ENCODE results near the gene FAM222A.

FAM222A gene

GRCh38 chr12:109737126-109737525, 23.5 kb downstream of the FAM222A start:
- no peak for DNase-seq (ENCODE audit: low read depth in 2 of 2)

- DNase-seq (ENCODE audit: low read depth in 2 of 2) = no peak
Measured at GRCh38 chr12:109737631-109738030, 24.0 kb downstream of the FAM222A start.

DNA sequence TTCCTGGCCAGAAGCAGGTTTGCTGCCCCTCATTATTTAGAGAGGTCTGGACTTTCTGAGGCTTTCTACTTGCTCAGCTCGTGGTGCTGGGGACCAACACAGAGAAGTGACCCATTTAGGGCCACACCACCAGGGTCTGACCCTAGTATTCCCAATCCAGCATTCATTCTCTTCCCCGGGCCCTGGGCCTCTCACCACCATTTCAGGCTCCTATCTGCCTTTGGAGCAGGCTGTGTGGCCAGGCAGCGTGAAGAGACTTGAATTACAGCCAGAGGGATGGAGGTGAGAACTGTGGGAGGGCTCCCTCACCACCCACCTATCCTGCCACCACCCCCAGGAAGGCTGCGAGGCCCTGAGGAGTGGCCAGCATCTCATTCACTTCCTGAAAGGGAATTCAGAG, 24.6 kb downstream of the FAM222A start:
- no peak for DNase-seq (ENCODE audit: low read depth in 2 of 2)

DNA sequence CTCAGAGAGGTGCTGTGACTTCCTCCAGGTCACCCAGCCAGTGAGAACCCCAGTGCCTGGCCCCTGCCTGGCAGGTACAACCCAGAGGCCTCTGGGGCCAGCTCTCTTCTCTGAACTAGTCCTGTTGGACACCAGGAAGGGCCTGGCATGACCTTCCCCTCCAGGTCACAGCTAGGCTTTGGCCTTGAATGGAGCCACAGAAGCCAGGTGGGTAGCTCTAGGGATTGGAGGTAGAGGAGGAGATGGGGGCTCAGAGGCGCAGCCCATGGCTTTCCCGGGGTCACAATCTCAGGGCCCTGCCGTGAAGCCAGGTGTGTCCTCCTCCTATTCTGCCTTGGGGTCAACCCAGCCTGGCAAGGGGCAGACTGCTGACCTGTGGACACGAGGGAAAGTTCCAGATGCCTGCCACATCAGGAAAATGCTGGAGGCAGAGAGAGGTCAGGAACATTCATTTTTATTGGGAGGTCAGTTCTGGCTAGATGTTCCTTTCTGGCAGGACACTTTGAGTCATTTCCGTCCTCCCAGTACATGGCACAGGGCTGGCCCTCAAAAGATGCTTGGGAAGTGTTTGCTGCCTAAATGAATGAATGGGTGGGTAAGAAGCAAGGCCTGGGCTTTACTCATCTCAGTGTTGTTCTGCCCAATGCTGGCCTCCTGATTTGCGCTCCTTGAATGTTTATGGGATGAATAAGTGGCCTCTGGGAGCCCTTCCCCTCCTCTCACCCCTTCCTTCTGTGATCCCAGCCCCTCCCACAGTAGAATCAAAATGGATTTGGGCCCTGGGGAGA, 25.4 kb downstream of the FAM222A start:
- no peak for DNase-seq (ENCODE audit: low read depth in 2 of 2)

DNA sequence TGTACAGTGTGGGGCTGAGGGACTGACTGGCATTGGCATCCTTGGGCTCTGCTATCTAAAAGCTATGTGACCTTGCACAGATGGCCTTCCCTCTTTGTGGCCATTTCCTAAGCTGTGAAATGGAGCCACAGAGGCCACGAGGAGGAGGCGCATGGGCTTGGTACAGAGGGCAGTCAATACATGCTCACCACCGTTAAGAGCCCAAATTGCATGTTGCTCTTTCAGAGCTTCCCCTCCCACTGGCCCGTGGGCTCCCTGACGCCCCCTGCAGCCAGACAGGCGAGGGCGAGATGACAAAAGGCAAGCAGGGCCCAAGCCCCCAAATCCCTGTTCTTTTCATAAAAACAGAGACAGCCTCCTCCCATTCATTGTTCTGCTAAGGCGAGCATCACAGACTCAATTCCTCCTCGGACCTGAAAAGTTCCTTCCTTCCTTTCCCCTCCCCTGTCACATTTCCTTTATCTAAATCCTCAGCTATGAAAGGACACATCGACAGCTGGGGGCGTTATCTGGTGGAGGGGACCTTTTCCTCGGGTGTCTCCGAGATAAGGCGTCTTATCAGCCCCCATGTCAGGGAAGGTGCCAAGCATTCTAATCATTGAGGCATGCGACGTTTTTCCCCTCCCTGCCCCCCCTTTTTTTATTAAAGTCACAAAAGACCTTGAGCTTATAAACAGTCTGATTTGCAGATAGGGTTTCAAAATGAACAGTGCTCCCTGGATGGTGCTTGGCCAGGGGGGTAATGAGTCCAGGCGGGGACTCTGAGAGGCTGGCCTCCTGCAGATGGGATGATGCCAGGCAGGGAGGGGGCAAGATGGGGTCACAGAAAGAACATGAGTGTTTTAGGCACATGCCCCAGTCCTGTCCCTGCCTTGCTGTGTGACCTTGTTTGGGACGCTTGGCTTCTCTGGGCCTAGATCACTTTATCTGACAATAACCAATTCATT, 26.4 kb downstream of the FAM222A start:
- DNase-seq (ENCODE audit: low read depth in 2 of 2) = no peak

DNA sequence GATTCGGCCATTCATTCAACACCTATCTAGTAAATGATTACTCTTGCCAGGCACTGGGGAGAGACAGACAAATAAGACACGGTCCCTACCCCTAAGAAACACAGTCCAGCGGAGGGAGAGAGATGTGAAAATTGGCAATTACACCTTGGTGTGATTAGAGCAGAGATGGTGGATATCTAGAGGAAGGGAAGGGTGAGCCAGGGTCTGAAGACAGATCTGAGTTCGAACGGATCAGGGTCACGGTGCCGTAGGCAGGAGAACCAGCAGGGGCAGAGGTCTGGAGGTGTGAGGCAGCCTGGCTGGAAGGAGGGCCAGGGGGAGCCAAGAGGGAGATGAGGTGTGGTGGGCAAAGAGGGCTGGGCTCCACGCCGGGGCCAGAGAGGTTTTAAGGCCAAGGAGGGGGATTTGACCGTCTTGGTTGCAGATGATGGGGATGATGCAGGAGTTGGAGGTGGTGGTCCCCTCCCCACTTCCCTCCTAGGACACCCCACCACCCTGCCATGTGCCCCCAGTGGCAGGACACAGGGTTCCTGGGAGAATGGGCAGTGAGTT, 27.1 kb downstream of the FAM222A start:
- DNase-seq (ENCODE audit: low read depth in 2 of 2) = no peak

GRCh38 chr12:109741286-109741969, 27.8 kb downstream of the FAM222A start:
- DNase-seq (ENCODE audit: low read depth in 2 of 2) = no peak

DNA sequence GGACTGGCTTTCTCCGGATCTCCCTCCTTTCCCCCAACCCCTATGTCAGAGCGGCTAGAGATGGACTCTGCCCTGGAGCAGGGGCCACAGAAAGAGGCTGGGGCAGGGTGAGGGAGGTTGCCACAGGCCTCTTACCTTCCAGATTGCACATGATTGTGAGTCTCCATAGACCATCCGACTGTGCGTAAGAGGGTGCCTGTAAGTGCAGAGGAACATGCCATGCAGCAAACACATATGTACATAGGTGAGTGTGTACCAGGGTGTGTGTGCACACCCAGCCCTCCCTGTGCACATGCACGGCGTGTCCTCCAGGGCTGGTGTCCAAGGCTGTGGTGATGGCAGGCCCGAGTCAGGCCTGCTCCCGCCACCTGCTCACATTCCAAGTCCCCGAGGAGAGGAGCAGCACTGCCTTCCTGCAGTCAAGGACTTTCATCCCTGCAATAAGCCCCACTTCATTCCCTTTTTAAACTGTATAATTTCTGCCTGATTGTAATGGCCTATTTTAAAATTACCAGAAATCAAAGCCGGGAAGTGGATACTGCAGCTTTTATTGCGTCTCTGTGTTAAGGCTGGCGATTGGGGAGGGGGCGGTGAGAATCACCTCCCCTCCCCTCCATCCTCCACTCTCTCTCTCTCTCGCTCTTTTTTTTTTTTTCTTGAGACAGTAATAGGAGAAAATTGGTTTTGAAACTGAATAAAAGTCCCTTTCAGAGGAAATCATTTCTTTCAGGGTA, 28.5 kb downstream of the FAM222A start:
- DNase-seq (ENCODE audit: low read depth in 2 of 2) = no peak

DNA sequence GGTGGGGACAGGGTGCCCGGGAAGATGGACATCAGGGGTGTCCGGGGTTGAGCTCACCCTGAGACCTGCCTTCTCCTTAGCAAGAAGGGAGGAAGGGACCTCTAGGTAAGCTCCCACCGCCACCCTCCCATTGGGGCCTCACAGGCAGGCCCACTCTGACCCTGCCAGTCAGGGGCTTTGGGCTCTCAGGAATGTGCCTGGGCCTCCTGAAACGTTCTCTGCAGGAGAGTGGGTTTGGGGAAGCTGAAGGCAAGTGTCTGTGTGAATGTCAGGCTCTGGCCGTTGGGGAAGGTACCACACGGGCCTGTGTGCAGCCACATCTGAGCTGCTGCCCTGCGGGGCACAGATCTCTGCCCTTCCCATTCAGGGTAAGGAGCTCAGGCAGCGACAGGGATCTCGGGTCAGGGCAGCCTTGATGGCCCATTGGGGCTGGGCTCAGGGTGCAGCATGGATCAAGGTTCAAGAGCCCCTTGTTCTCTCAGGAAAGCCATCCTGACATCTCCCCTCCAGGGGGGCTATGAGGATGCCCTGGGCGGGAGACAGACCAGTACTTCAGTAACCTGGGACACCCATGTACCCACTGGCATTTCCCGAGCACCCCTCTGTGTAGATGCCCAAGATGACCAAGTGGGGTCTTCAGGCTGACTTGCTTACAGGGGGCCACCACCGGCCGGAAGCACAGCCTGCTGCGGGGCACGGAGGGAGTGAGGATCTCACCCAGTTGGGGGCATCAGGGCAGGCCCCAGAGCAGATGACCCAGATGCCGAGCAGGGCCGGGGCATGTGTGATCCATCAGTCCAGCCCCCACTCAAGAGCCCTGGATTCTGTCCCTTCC, 29.7 kb downstream of the FAM222A start:
- DNase-seq (ENCODE audit: low read depth in 2 of 2) = no peak

GRCh38 chr12:109744026-109744425, 30.4 kb downstream of the FAM222A start:
- no peak for DNase-seq (ENCODE audit: low read depth in 2 of 2)

DNA sequence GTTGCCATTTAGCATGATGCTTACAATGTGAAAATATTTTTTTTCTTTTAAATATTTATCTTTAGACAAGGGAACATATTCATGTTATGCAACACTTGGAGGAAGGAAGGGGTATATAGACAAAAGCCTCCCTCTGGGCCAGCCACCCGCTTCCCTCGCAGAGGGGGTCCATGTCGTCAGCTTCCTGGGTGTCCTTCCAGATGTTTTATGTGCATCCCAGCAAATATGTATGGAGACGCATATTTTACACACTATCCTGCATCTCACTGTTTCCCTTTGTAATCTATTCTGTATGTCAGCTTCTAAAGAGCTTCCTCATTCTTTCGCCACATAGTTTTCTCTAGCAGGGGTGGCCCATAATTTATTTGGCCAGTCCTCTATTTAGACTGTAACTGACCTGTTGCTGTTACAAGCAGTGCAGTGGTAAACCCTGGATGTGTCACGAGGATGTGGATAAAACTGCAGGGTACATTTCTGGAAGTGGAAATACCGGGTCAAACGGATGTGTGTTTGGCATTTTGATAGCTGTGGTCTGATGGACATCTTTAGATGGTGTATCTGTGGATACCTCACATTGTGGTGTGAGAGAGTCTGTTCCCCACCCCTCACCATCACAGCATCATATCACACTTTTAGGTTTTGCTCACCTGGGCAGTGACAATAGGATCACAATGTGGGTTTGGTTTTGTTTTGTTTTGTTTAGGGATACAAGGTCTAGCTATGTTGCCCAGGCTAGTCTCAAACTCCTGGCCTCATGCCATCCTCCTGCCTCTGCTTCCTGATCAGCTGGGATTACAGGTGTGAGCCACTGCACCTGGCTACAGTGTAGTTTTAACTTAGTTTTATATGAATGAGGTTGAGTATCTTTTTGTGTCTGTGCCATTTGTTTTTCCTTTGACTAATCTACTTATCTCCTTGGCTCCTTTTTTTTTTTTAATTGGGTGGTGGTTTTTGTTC, 31.6 kb downstream of the FAM222A start:
- DNase-seq (ENCODE audit: low read depth in 2 of 2) = no peak

DNA sequence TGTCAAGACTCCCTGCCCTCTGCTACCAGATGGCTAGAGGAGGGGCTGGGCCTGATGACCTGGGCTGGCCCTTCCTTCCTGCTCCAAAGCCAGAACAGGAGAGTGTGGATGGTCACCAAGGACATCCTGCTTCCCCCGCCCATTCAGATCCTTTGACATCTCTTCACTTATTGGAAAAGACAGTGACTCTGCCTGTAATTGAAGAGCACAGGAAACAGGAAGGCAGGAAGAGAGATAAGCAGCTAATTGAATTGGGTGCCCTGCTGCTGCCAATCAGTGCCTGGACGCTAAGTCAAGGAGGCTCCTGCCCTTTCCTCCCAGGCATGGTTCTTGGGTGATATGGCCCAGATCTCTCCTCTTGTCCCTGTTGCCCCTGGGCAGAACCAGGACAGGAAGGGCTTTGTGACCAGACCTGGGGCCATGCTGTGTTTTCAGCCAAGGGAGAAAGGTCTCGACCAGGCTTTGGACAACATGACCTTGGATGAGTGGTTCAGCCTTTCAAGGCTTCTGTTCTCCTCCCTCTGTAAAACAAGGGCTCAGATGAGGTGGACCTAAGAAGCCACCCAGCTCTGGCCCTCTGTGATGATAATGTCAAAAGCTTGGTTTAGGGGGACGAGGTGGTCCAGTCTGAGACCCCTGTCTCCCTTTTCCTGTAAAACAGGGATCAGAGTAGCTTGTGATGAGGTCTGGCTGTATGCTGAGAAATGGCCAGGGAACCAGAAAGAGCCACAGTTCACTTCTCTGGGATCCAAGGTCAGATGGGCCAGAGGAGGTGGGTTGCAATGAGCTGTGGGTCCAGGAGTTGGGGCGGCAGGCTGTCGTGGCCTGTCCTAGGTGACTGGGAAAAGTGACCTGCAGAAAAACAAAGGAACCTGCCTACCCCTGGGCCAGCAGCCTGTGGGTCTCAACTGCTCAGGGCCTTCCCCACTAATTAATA, 38.8 kb downstream of the FAM222A start:
- DNase-seq (ENCODE audit: low read depth in 2 of 2) = no peak

DNA sequence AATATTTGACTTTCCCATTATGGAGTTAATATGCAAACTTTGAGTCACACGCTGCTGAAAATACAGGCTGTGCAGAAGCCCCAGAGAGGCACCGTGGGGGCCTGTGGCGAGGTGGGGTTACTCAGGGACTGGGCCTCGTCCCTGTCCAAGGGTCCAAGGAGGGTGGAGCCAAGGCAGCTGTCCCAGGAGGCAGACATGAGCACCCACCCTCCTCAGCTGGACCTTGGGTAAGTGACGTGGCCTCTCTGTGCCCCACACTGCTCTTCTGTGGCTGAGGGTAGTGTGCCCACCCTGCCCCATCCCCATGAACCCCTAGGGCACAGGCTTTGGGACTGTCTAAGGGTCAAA, 39.4 kb downstream of the FAM222A start:
- DNase-seq (ENCODE audit: low read depth in 2 of 2) = no peak

GRCh38 chr12:109753959-109754358, 40.3 kb downstream of the FAM222A start:
- no peak for DNase-seq (ENCODE audit: low read depth in 2 of 2)

- no peak for DNase-seq (ENCODE audit: low read depth in 2 of 2)
Measured at GRCh38 chr12:109756457-109756856, 42.8 kb downstream of the FAM222A start.

GRCh38 chr12:109757671-109758265, 44.1 kb downstream of the FAM222A start:
- DNase-seq (ENCODE audit: low read depth in 2 of 2) = no peak

Data from fibroblast of skin of left quadriceps (primary cell).